ENCODE measurements around the gene GAD1. TPM values are rescaled to one million over a fixed set of nuclear protein-coding genes. Genes with fewer than 3 reads are reported as not detected.

Gene GAD1
- total and polyA plus RNA-seq, 4 experiments from 2014 or later, result not detected

Other genes with a start within 250 kb of the GAD1 start
- not detected for gene SP5, start 101.5 kb upstream of the GAD1 start, total RNA-seq
- gene SP5, start 101.5 kb upstream of the GAD1 start, polyA plus RNA-seq, result not detected
- not detected for gene ERICH2, start 46.5 kb upstream of the GAD1 start, total RNA-seq
- under 1 TPM in 1 of 2 donors, not detected in 1; 0.58 TPM for gene ERICH2, start 46.5 kb upstream of the GAD1 start, polyA plus RNA-seq
- gene GORASP2, start 112.4 kb downstream of the GAD1 start, total RNA-seq, result 10 to 100 TPM; 82.4 to 83.2 TPM
- 100 to 1,000 TPM; 111 to 116 TPM for gene GORASP2, start 112.4 kb downstream of the GAD1 start, polyA plus RNA-seq

All from CD4-positive, alpha-beta memory T cell (primary cell).